HL-60 (cell line): ENCODE data around the gene MIOS.

Source experiments
- CTCF ChIP-seq: IDR thresholded peaks from one replicate; pipeline ENCODE4 v1.5.1; 2011; ENCODE audit warnings: low read length, control low read depth, inconsistent platforms; ENCODE audit not compliant: insufficient read depth
- POLR2AphosphoS5 ChIP-seq: IDR thresholded peaks from 2 replicates; pipeline ENCODE4 v1.6.1; 2012; ENCODE audit warnings: low read depth
- REST ChIP-seq: IDR thresholded peaks from 2 replicates; pipeline ENCODE4 v1.6.1; 2012; ENCODE audit warnings: low read depth; ENCODE audit not compliant: insufficient replicate concordance

- TF ChIP-seq CTCF (no peak), REST (no peak), POLR2AphosphoS5 (no peak)
These were observed 15.9 kb downstream of the MIOS start for GRCh38 chr7:7582596-7582995.
